ENCODE measurements around the gene RNF41.

The RNF41 gene

DNA sequence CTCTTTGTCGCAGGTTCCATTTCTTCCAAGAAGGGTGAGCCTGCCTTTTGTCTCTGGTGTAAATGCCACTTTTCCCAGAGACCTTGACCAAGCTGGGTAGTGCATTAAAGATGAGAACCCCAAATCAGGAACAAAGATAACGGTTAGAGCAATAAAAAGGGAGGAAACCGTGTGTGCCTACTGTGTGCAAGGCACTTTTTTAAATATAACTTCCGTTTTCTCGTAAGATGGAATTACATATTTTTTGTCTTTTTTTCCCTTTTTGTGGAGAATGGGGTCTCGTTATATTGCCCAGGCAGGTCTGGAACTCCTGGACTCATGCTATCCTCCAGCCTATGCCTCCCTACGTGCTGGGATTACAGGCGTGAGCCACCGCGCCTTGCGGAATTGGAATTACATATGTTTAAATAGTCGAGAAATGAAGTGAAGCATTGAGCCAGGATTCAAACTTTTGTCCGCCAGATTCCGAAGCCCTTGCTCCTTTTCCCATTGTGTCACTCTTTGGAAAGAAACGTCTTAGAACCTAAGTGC is 1.9 kb upstream of the RNF41 start:
- peaks cover 32% of the 10 kb centered on the region for H3K79me2 ChIP-seq (ENCODE audit: low read length)
- no peaks in the 10 kb centered on the region for H3K9me3 ChIP-seq (replicated peaks; ENCODE audit: insufficient read depth, low read length)
- peaks cover 9% of the 10 kb centered on the region; the same call in 1 of the 2 replicates for H3K4me1 ChIP-seq (ENCODE audit: low read length)
- peak overlapping the region; percentile 80 for H3K4me3 ChIP-seq (ENCODE audit: low read length)
- H3K9me2 ChIP-seq (replicated peaks; ENCODE audit: insufficient read depth, low read length) = no peaks in the 10 kb centered on the region
- peak overlapping the region; percentile 86 for H3K4me2 ChIP-seq (ENCODE audit: low read depth, low read length)
- H3F3A ChIP-seq (ENCODE audit: insufficient read depth, low read length) = peaks cover 18% of the 10 kb centered on the region
- H3K36me3 ChIP-seq (replicated peaks; ENCODE audit: insufficient read depth, low read length) = no peaks in the 10 kb centered on the region
- H3K27ac ChIP-seq (ENCODE audit: low read length) = peak overlapping the region; percentile 29; the same call in 1 of the 2 replicates
- no peaks in the 10 kb centered on the region for H4K20me1 ChIP-seq (ENCODE audit: insufficient read depth, low read length)
- peak overlapping the region; percentile 81 for H2AFZ ChIP-seq (ENCODE audit: low read length)
- no peaks in the 10 kb centered on the region for H3K27me3 ChIP-seq (replicated peaks; ENCODE audit: insufficient read depth, low read length)
- TF ChIP-seq EZH2 (optimal IDR thresholded peaks at IDR 0.05; ENCODE audit: low read depth, low read length) = no peak
- TF ChIP-seq, protein P1, sequence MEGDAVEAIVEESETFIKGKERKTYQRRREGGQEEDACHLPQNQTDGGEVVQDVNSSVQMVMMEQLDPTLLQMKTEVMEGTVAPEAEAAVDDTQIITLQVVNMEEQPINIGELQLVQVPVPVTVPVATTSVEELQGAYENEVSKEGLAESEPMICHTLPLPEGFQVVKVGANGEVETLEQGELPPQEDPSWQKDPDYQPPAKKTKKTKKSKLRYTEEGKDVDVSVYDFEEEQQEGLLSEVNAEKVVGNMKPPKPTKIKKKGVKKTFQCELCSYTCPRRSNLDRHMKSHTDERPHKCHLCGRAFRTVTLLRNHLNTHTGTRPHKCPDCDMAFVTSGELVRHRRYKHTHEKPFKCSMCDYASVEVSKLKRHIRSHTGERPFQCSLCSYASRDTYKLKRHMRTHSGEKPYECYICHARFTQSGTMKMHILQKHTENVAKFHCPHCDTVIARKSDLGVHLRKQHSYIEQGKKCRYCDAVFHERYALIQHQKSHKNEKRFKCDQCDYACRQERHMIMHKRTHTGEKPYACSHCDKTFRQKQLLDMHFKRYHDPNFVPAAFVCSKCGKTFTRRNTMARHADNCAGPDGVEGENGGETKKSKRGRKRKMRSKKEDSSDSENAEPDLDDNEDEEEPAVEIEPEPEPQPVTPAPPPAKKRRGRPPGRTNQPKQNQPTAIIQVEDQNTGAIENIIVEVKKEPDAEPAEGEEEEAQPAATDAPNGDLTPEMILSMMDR (IDR thresholded peaks at IDR 0.05; ENCODE audit: low read length) = no peak
- DNase-seq = no peak
- H3K9ac ChIP-seq (ENCODE audit: low read length) = peak overlapping the region; percentile 42; the same call in 1 of the 2 replicates

DNA sequence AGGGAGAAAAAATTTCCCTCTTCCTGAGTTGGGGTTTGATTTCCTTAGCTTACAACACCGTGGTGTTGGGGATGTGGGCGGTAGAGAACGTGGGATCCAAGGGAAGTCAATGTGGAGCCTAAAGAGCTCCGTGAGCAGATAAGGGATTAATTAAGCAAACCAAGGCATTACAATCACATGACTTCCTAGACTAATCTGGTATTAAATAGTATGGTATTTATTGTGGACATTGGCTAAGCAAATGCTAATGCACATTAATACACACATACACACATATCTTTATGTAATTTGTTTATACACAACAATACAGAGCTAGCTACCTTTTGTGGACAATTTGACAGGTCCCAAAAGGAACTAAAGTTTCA is 791 bp upstream of the RNF41 start:
- Histone ChIP-seq H3K9me3 (replicated peaks; ENCODE audit: insufficient read depth, low read length) (no peaks in the 10 kb centered on the region), H3K9ac (ENCODE audit: low read length) (peak overlapping the region; percentile 93), H4K20me1 (ENCODE audit: insufficient read depth, low read length) (no peaks in the 10 kb centered on the region), H3K4me3 (ENCODE audit: low read length) (peak overlapping the region; percentile 94), H3K4me1 (ENCODE audit: low read length) (peaks cover 9% of the 10 kb centered on the region; the same call in 1 of the 2 replicates), H2AFZ (ENCODE audit: low read length) (peak overlapping the region; percentile 25), H3K27ac (ENCODE audit: low read length) (peak overlapping the region; percentile 65; the same call in 1 of the 2 replicates), H3K4me2 (ENCODE audit: low read depth, low read length) (peak overlapping the region; percentile 98), H3K9me2 (replicated peaks; ENCODE audit: insufficient read depth, low read length) (no peaks in the 10 kb centered on the region), H3K27me3 (replicated peaks; ENCODE audit: insufficient read depth, low read length) (no peaks in the 10 kb centered on the region), H3F3A (ENCODE audit: insufficient read depth, low read length) (peaks cover 18% of the 10 kb centered on the region), H3K79me2 (ENCODE audit: low read length) (peaks cover 35% of the 10 kb centered on the region), H3K36me3 (replicated peaks; ENCODE audit: insufficient read depth, low read length) (no peaks in the 10 kb centered on the region)
- no peak for DNase-seq
- TF ChIP-seq EZH2phosphoT487 (IDR thresholded peaks at IDR 0.05; ENCODE audit: low read length) (no peak), EZH2 (optimal IDR thresholded peaks at IDR 0.05; ENCODE audit: low read depth, low read length) (no peak)
- TF ChIP-seq, protein P1 (IDR thresholded peaks at IDR 0.05; ENCODE audit: low read length) = no peak

DNA sequence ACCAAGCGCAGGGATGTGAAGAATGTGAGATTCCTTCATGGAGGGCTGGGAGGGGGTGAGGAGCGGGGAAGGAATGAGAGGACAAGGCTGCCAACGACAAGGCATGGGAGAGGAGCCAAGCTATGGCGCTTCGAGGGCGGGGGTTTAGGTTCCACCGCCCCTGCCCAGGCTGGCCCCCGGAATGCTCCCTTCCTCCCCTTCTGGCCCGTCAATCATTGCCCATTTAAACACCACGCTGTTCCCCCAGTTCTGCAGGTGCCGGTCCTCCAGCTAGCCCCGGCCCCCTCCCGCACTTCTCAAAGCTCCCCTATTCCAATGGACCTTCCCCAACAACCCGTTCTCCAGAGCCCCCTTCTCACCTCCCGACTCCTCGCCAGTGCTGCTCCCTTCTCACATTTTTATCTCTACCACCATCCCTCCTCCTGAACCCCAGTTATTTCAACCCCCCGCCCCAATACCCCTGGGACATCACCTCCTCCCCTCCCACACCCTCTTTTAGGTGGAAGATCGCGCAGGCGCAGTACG is 428 bp downstream of the RNF41 start:
- Histone ChIP-seq H3K27ac (ENCODE audit: low read length) (peak overlapping the region; percentile 65; the same call in 1 of the 2 replicates), H3K9ac (ENCODE audit: low read length) (peak overlapping the region; percentile 93), H3K9me3 (replicated peaks; ENCODE audit: insufficient read depth, low read length) (no peaks in the 10 kb centered on the region), H3K4me3 (ENCODE audit: low read length) (peak overlapping the region; percentile 94), H3F3A (ENCODE audit: insufficient read depth, low read length) (peaks cover 18% of the 10 kb centered on the region), H2AFZ (ENCODE audit: low read length) (peak overlapping the region; percentile 94), H3K27me3 (replicated peaks; ENCODE audit: insufficient read depth, low read length) (no peaks in the 10 kb centered on the region), H3K4me2 (ENCODE audit: low read depth, low read length) (peak overlapping the region; percentile 98), H3K9me2 (replicated peaks; ENCODE audit: insufficient read depth, low read length) (no peaks in the 10 kb centered on the region), H3K36me3 (replicated peaks; ENCODE audit: insufficient read depth, low read length) (no peaks in the 10 kb centered on the region), H4K20me1 (ENCODE audit: insufficient read depth, low read length) (no peaks in the 10 kb centered on the region), H3K79me2 (ENCODE audit: low read length) (peaks cover 39% of the 10 kb centered on the region), H3K4me1 (ENCODE audit: low read length) (peaks cover 9% of the 10 kb centered on the region; the same call in 1 of the 2 replicates)
- TF ChIP-seq EZH2phosphoT487 (IDR thresholded peaks at IDR 0.05; ENCODE audit: low read length) (no peak), EZH2 (optimal IDR thresholded peaks at IDR 0.05; ENCODE audit: low read depth, low read length) (no peak)
- TF ChIP-seq, protein P1 (IDR thresholded peaks at IDR 0.05; ENCODE audit: low read length) = no peak
- no peak for DNase-seq
